Activated naive CD8-positive, alpha-beta T cell treated with anti-CD3 and anti-CD28 coated beads, Interleukin-2, amount 50 U/mL, for 16 hours (primary cell): ENCODE data around the gene INAVA.

ENCODE experiments used
- DNase-seq: peaks from one replicate; pipeline ENCODE4 v3.0.0-alpha.2; 2020; ENCODE audit warnings: low read depth, low spot score

INAVA gene

GRCh38 chr1:200894712-200895442 is at the start of gene INAVA:
INAVA (plus strand) TSS chr1:200894900; CDS start chr1:200898401, 3,501 bp downstream.
- no peak for DNase-seq

DNA sequence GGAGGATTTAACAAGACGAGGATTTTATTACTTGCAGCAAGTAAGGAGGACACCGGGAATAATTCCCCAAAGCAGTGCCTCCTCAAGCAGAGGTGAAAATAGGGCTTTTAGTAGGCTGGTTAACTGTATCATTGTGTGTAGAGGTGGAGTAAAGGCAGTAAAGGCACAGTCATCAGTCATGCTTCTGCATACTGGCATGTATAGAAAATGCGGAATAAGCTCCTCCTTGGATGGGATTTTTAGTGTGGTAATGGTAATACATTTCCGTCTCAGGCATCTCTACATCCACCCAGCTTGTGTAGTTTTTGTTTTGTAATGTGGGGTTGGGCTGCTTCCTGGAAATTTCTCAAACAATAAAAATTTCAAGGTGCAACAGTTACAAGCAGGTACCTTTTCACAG is 49.3 kb upstream of the INAVA start:
- DNase-seq, result no peak

DNA sequence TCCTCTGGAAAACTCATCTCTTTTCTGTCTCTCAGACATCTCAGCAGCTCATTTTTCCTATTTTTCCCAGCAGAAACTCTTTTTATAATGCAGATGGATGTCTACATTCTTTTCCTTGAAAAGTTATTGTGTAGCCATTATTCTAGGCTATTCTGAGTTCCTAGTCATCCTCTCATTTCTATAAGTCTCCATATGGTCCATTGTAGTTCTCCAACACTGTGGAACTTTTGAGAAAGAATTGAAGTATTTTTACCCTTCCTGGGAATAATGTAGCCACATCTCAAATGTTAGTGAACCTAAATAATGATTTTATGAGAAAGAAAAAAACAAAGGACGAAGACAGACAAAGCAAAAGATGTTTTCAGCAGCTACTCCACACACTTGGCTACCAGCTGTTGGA is 48.3 kb upstream of the INAVA start:
- no peak for DNase-seq

- no peak for DNase-seq
Observed at GRCh38 chr1:200849430-200849829, 45.3 kb upstream of the INAVA start.

- DNase-seq, result no peak
Observed at GRCh38 chr1:200850554-200850953, 44.1 kb upstream of the INAVA start.

DNA sequence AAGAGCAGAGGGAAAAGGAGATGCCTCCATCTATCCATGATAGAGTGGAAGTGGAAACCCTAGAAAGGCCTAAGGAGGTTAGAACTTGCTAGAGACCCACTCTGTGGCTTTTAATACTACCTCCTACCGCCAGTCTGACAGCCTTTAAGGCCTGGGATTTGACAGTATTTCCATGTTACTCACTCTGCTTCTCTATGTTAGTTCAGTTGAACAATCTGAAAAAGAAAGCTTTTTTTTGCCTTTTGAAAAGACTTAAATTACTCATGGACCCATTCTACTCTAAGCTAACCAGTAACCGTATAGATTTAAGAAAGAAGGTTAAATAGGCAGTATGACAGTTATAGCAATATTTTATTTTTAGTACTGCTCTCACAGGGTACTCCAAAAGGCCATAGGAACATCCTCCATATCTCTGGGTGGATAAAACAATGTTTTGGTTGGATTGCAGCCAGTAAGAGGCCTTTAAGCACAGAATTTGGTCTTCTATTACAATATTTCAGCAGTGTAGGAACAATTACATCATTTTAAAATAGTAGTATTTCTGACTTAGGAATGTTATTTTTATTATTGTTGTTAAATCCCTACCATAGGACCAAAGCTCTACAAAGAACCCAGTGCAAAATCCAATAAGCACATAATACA is 37.9 kb upstream of the INAVA start:
- DNase-seq, result no peak

GRCh38 chr1:200857804-200858203 is 36.9 kb upstream of the INAVA start:
- DNase-seq, result no peak

GRCh38 chr1:200861937-200862647 is 32.6 kb upstream of the INAVA start:
- no peak for DNase-seq

DNA sequence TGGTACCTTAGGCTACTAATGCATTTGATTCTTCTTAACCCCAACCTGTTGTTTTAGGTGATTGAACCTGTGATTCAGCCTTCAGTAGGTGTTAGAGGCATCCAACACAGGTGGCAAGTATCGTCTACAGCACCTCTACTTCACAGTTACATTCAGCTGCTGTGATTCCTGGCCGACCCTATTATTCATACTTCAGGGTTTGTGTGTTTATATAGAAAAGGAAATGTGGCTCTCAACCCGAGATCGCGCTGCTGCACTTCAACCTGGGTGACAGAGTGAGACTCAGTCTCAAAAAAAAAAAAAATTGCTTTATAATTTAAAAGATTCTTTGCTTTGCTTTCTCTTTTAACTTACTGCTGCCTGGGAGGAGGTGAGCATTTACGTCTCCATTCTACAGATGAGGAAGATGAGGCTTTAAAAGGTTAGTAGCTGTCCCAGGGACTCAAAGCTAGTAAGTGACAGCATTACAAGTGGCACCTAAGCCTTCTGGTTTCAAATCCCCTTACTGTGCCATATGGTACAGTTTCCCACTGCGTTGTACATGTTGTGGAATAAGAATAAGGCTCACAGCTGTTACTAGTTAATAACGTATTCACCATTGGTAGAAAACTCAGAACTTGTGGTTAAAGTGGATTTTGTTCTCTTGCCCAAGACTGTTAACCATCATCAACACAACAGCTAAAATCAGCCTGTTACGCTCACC is 31.8 kb upstream of the INAVA start:
- DNase-seq, result no peak

DNA sequence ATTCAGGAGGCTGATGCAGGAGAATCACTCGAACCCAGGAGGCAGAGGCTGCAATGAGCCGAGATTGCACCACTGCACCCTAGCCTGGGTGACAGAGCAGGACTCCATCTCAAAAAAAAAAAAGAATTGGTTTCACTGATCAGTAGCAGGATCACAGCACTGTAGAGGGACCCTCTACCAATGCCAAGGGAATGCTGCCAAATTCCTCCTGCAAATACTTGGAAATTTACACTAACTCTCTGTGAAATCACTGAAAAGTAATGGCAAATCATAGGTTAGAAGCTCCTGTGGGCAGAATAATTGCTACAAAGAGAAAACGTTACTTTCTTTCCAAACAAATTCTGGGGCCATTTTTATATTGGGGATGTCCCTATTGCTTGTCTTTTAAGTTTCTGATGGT is 28.6 kb upstream of the INAVA start:
- no peak for DNase-seq

DNA sequence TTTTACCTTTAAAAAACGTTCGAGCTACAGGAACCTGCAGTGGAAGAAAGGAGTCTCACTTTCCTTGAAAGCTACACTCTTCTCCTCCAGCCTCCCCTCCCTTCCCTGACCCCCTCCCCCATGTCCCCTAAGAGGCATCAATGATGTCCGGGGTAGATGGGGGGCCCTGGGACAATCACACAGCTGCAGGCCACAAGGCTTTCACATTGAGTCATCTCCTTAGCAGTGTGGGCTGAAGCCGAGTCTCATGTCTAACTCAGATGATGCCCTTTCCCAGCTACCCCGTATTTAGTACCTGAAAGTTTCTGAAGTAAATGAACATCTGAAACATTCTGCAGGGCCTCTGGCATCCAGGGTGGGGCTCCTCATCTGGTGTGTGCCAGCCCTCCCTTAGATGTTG is 28.2 kb upstream of the INAVA start:
- no peak for DNase-seq

DNA sequence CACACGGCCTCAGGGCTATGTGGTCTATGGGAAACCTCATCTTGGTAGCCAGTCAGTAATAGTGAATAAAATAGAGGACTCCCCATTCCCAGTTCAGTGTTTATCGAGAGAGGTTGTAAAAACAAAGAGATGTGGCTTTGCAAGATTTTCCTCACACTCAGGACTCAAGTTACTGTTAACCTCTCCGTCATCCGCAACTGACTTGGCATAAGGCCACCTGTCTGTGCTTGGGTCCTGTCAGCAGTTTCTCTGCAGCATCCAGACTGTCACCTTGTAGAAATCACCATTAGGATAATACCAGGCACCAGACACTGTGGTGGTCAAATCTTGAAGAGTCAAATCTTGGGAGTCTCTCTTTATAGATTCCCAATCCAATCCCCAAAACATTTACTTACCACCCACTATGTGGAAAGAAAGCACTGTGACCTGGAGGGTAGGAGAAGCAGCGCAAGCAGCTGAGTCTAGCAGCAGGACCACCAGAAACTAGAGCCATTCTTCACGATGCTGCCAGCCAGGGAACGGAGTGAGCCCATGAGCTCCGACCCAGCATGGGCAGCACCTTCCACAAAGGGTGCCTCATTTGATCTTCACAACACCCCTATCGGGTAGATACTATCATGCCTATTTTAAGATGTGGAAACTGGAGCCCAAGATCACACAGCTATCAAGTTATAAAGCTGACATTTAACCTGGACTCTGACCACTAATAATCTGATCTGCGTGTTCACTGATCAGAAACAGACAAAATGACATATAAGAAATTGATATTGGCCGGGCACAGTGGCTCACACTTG is 27.5 kb upstream of the INAVA start:
- DNase-seq, result no peak

DNA sequence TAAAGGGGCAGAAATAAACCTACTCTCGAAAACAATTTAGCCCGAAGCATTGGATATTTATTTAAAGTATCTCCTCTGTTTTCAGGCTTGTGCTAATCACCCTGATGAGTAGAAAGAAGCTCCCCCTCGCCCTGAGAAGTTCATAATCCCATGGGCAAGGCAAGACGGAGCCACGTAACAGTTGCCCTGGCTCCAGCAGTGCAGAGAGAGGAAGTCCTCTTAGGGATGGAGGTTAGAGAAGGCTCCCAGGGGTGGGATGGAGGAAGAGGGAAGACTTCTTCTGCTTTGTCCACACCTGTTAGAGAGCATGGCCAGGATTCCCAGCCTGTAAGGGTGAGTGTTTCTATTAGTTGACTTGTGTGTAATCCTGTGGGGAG is 25.3 kb upstream of the INAVA start:
- DNase-seq, result no peak

DNA sequence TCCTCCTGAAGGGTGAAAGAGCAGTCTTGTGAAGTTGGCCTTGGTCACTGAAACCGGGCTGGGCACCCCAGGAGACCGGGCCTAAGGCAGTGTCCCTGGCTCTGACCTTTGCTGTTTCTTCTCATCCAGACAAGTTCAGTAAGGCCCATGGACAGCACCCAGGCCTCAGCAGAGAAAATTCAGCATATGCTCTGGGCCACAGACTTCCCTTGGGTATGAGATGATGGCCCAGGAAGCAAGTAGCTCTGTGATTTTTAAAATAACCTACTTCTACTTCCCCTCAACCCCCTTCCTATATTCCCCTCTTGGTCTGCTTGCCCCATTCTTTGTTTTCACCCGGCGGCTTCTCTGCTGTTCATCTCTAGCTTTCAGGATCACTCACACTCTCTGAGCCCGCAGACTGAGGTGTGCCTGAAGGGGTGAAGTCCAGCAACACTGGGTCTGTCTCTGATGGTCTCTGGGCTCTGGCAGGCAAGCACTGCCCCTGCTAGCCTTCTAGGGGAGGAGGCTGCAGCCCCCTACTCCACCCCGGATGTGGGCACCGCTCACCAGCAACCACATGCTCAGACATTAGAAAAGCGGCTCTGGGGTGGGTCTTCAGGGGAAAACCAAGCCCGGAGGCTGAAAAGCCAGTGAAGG is 24.8 kb upstream of the INAVA start:
- no peak for DNase-seq

- DNase-seq, result no peak
Observed at GRCh38 chr1:200872446-200873115, 22.1 kb upstream of the INAVA start, which contains the start of gene GPR25. GPR25 (plus strand) TSS chr1:200872981; CDS start chr1:200873038, 57 bp downstream.

DNA sequence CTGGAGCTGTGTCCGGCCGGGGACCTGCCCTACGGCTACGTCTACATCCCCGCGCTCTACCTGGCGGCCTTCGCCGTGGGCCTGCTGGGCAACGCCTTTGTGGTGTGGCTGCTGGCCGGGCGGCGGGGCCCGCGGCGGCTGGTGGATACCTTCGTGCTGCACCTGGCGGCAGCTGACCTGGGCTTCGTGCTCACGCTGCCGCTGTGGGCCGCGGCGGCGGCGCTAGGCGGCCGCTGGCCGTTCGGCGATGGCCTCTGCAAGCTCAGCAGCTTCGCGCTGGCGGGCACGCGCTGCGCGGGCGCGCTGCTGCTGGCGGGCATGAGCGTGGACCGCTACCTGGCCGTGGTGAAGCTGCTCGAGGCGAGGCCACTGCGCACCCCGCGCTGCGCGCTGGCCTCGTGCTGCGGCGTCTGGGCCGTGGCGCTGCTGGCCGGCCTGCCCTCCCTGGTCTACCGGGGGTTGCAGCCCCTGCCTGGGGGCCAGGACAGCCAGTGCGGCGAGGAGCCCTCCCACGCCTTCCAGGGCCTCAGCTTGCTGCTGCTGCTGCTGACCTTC is 21.5 kb upstream of the INAVA start:
- no peak for DNase-seq

- DNase-seq, result no peak
Observed at GRCh38 chr1:200873671-200874397, 20.9 kb upstream of the INAVA start.

- no peak for DNase-seq
Observed at GRCh38 chr1:200874694-200875093, 20.0 kb upstream of the INAVA start.

GRCh38 chr1:200875416-200875815 is 19.3 kb upstream of the INAVA start:
- no peak for DNase-seq
